GM23248 (cell line): ENCODE measurements around the gene PPP2R5B.

Experiments used
- EZH2 ChIP-seq: fragments of 200-600 bp; sonication (generic); IDR thresholded peaks from 2 replicates; pipeline ENCODE4 v1.6.1; 2018; ENCODE audit warnings: antibody characterized with exemption, mild to moderate bottlenecking; ENCODE audit not compliant: insufficient read depth, poor library complexity, severe bottlenecking
- EZH2phosphoT487 ChIP-seq: fragments of 200-600 bp; sonication (generic); IDR thresholded peaks from 2 replicates; pipeline ENCODE4 v1.6.1; 2018; ENCODE audit warnings: antibody characterized with exemption, moderate library complexity, mild to moderate bottlenecking, low read depth; ENCODE audit not compliant: insufficient read depth

DNA sequence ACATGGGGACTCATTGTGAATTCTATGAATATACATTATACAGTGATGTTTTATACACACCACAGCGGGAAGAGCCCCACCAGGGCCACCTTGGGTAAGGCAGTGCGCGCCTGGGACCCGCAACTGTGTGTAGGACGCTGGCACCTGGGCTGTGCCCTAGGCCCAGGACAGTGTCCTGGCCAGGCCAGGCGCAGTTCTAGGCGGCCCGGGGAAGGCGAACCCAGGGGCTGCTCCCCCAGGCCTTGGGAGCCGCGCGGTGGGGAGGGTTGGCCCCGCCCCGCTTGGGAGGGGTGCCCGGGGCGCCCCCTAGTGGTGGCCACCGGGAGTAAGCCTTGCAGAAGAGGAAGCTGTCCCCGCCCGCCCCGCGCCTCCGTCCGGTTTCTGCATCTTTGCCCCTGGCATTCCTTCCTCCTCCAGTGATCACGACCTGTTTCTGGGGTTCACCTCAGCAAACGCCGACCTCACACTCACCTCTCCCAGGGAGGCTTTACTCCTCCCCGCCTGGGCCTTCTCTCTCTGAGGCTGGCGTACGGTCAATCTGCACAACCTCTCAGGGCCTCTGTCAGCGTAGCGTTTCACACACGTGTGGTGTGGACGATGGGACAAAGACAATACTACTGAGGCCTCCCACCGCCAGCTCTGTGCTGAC is 36.6 kb upstream of the PPP2R5B start:
- TF ChIP-seq EZH2phosphoT487 (no peak), EZH2 (no peak)
